ENCODE measurements around the gene ITGB2. TPM values are rescaled to one million over a fixed set of nuclear protein-coding genes. Genes with fewer than 3 reads are reported as not detected.

The ITGB2 gene
- total RNA-seq, 1 experiment from 2014 or later, result 1.0 TPM

- DNase-seq (ENCODE audit: low read depth), result no peak
Measured at GRCh38 chr21:44940116-44940631, 19.5 kb upstream of the ITGB2 start.

GRCh38 chr21:44939532-44940115 is 18.9 kb upstream of the ITGB2 start, which contains the start of gene SLX9:
SLX9 (plus strand) TSS chr21:44940029; CDS start chr21:44940058, 29 bp downstream.
- DNase-seq (ENCODE audit: low read depth), result peak; percentile 90

- no peak for DNase-seq (ENCODE audit: low read depth)
Measured at GRCh38 chr21:44938772-44939531, 18.3 kb upstream of the ITGB2 start.

GRCh38 chr21:44935533-44935927 is 14.8 kb upstream of the ITGB2 start:
- no peak for DNase-seq (ENCODE audit: low read depth)

GRCh38 chr21:44934797-44935532 is 14.3 kb upstream of the ITGB2 start:
- no peak for DNase-seq (ENCODE audit: low read depth)

- DNase-seq (ENCODE audit: low read depth), result no peak
Measured at GRCh38 chr21:44934276-44934675, 13.6 kb upstream of the ITGB2 start.

- DNase-seq (ENCODE audit: low read depth), result no peak
Measured at GRCh38 chr21:44933918-44934260, 13.2 kb upstream of the ITGB2 start.

- DNase-seq (ENCODE audit: low read depth), result no peak
Measured at GRCh38 chr21:44933199-44933917, 12.7 kb upstream of the ITGB2 start.

- no peak for DNase-seq (ENCODE audit: low read depth)
Measured at GRCh38 chr21:44932408-44933181, 11.9 kb upstream of the ITGB2 start.

- peak; percentile 30 for DNase-seq (ENCODE audit: low read depth)
Measured at GRCh38 chr21:44931501-44932407, 11.1 kb upstream of the ITGB2 start.

GRCh38 chr21:44931137-44931500 is 10.4 kb upstream of the ITGB2 start:
- DNase-seq (ENCODE audit: low read depth), result peak; percentile 59

- DNase-seq (ENCODE audit: low read depth), result peak; percentile 34
Measured at GRCh38 chr21:44930543-44930981, 9.9 kb upstream of the ITGB2 start.

- no peak for DNase-seq (ENCODE audit: low read depth)
Measured at GRCh38 chr21:44929799-44930542, 9.3 kb upstream of the ITGB2 start.

- peak; percentile 46 for DNase-seq (ENCODE audit: low read depth)
Measured at GRCh38 chr21:44929242-44929798, 8.6 kb upstream of the ITGB2 start.

- peak; percentile 79 for DNase-seq (ENCODE audit: low read depth)
Measured at GRCh38 chr21:44928500-44929241, 8.0 kb upstream of the ITGB2 start.

GRCh38 chr21:44927587-44928461 is 7.1 kb upstream of the ITGB2 start:
- peak; percentile 93 for DNase-seq (ENCODE audit: low read depth)

- no peak for DNase-seq (ENCODE audit: low read depth)
Measured at GRCh38 chr21:44927259-44927586, 6.5 kb upstream of the ITGB2 start.

Data from Daoy (cell line).